ENCODE data around the gene AQP10. TPM values are rescaled to one million over a fixed set of nuclear protein-coding genes. Genes with fewer than 3 reads are reported as not detected.

The AQP10 gene
- total and polyA plus RNA-seq, 8 donors, result 0.13 to 0.34 (median 0.23) TPM

DNA sequence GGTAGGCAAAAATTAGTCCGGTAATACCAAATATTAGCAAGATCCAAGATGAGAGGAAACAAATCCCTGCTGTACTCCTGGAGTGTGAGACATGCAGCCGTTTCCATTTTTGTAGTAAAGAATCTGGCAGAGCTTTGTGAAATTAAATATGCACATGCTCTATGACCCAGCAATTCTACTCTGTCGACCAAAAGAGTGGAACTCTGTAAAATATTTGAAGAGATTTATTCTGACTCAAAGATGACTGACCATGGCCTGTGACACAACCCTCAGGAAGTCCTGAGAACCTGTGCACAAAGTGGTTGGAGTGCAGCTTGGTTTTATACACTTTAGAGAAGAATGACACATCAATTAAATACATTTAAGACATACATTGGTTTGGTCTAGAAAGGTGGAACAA lies 32.2 kb upstream of the AQP10 start:
- ATAC-seq, result no peak
- intact Hi-C loops (cut with DNase I), result no loop called here

DNA sequence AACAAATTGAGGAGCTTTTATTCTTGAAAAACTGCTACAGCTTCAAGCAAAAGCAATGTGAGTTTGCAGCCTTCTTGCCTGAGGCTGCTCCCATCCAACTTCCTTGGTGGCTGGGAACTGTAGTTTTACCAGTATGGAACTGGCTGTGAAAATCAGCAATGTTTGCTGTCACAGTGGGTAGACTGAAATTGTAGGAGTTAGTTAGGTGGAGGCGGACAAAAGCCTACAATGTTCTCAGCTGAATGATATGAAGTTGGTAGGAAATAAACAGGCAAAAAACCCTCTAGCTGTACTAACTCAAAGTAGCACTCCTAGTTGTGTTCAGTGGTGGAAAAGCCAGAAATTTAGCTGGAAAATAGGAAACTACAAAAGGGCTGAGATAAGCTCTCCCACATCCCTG lies 30.0 kb upstream of the AQP10 start:
- H3K36me3 ChIP-seq, result no peaks in the 10 kb centered on the region
- no peak for ATAC-seq
- no peaks in the 10 kb centered on the region for H3K4me1 ChIP-seq
- intact Hi-C loops (cut with DNase I), result no loop called here
- TF ChIP-seq, protein P1, sequence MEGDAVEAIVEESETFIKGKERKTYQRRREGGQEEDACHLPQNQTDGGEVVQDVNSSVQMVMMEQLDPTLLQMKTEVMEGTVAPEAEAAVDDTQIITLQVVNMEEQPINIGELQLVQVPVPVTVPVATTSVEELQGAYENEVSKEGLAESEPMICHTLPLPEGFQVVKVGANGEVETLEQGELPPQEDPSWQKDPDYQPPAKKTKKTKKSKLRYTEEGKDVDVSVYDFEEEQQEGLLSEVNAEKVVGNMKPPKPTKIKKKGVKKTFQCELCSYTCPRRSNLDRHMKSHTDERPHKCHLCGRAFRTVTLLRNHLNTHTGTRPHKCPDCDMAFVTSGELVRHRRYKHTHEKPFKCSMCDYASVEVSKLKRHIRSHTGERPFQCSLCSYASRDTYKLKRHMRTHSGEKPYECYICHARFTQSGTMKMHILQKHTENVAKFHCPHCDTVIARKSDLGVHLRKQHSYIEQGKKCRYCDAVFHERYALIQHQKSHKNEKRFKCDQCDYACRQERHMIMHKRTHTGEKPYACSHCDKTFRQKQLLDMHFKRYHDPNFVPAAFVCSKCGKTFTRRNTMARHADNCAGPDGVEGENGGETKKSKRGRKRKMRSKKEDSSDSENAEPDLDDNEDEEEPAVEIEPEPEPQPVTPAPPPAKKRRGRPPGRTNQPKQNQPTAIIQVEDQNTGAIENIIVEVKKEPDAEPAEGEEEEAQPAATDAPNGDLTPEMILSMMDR (IDR thresholded peaks at IDR 0.05), result no peak
- H3K9me3 ChIP-seq, result peaks cover 0 to 21% of the 10 kb centered on the region in 2 donors
- no peak for DNase-seq
- no peak overlapping the region for H3K4me3 ChIP-seq
- H3K27ac ChIP-seq, result no peak overlapping the region
- H3K27me3 ChIP-seq, result no peaks in the 10 kb centered on the region

More for the DNA sequence above, 32.2 kb upstream of the AQP10 start:
- no peak for DNase-seq
- TF ChIP-seq, protein P1 (IDR thresholded peaks at IDR 0.05), result no peak
- Histone ChIP-seq H3K27me3 (no peaks in the 10 kb centered on the region), H3K27ac (no peak overlapping the region), H3K4me3 (no peak overlapping the region), H3K36me3 (no peaks in the 10 kb centered on the region), H3K9me3 (no peaks in the 10 kb centered on the region), H3K4me1 (no peaks in the 10 kb centered on the region)

DNA sequence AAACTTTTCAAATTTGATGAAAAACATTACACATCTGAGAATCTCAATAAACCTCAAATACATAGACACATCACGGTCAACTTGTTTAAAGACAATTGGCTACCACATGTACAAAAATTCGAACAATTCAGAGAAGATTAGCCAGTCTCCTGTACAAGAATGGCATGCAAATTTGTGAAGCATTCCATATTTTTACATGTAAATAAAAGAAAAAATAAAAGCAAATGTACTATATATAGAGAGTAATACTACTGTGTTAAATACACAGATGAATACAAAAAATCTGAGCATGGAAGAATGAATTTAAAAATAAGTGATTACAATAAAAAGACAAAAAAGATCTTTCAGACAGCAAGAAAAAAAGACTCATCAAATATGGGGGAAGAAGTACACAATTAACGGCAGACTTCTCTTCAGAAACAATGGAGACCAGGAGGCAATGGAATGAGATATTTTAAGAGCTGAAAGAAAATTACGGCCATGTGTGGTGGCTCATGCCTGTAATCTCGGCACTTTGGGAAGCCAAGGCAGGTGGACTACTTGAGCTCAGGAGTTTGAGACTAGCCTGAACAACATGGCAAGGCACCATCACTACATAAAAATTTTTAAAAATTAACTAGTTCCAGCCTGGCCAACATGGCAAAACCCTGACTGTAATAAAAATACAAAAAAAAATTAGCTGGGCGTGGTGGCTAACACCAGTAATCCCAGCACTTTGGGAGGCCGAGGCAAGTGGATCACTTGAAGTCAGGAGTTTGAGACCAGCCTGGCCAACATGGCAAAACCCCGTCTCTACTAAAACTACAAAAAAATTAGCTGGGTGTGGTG lies 25.3 kb upstream of the AQP10 start:
- Histone ChIP-seq H3K9me3 (peaks cover 0 to 34% of the 10 kb centered on the region in 2 donors), H3K27me3 (no peaks in the 10 kb centered on the region), H3K4me1 (no peaks in the 10 kb centered on the region), H3K27ac (no peak overlapping the region), H3K36me3 (no peaks in the 10 kb centered on the region), H3K4me3 (no peak overlapping the region)
- ATAC-seq (no peak), DNase-seq (no peak)
- intact Hi-C loops (cut with DNase I), result no loop called here
- TF ChIP-seq, protein P1 (IDR thresholded peaks at IDR 0.05), result no peak

DNA sequence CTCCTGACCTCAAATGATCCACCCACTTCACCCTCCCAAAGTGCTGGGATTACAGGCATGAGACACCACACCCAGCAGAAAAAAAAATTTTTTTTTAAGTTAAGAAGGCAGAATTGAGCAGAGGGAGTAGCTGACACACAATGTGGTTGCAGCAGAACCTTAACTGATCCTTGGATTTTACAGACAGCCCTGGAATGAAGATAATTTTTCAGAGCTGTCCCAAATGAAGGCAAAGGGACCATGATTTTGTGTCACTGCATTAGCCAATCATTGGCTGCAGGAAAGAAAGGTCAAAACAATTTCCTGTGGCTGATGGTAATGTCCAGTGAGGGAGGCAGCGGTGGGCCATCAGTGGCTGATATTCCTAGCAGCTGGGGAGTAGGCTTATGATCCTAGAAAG lies 19.3 kb upstream of the AQP10 start:
- H3K9me3 ChIP-seq, result peaks cover 0 to 6% of the 10 kb centered on the region in 2 donors
- H3K27ac ChIP-seq, result no peak overlapping the region
- H3K4me1 ChIP-seq, result no peaks in the 10 kb centered on the region
- no peaks in the 10 kb centered on the region for H3K36me3 ChIP-seq
- H3K4me3 ChIP-seq, result no peak overlapping the region
- DNase-seq (no peak), ATAC-seq (no peak)
- intact Hi-C loops (cut with DNase I), result no loop called here
- H3K27me3 ChIP-seq, result no peaks in the 10 kb centered on the region
- TF ChIP-seq, protein P1 (IDR thresholded peaks at IDR 0.05), result no peak

DNA sequence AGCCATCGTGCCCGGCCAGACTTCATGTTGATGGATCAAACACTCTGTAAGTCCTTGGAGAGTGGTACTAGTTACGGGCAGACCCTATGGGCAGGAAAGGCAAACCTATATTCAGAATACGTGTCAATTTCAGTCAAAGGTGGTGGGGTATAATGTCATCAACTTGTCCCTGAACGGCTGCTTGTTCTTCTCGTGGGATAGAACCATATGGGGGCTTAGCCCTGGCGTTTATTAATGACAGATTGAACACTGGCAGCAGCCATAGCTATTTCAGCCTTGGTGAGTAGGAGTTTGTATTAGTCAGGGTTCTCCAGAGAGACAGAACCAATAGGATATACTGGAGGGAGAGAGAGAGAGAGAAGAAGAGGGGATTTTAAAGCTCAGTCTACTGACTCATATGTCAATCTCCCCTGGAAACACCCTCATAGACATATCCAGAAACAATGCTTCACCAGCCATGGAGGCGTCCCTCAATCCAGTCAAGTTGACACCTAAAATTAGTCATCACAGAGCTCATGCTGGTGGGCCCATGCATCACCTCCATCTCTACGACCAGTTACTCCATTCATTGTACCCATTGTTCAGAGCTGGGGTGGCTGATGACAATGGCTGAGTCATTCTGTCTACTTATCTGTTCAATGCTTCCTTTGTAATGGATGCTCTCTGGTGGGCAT lies 16.1 kb upstream of the AQP10 start:
- DNase-seq (no peak), ATAC-seq (no peak)
- H3K27me3 ChIP-seq, result no peaks in the 10 kb centered on the region
- H3K27ac ChIP-seq, result no peak overlapping the region
- H3K4me1 ChIP-seq, result no peaks in the 10 kb centered on the region
- intact Hi-C loops (cut with DNase I), result no loop called here
- H3K36me3 ChIP-seq, result no peaks in the 10 kb centered on the region
- peaks cover 0 to 1% of the 10 kb centered on the region in 2 donors for H3K9me3 ChIP-seq
- H3K4me3 ChIP-seq, result no peak overlapping the region
- TF ChIP-seq, protein P1 (IDR thresholded peaks at IDR 0.05), result no peak
